ENCODE measurements around the gene ALMS1.

GRCh38 chr2:73376681-73377080, 9.0 kb upstream of the ALMS1 start:
- TF ChIP-seq CTCF (IDR thresholded peaks at IDR 0.05) (no peak), POLR2A (IDR thresholded peaks at IDR 0.05; ENCODE audit: low read length) (no peak), REST (IDR thresholded peaks at IDR 0.05) (no peak), BCL3 (IDR thresholded peaks at IDR 0.05) (no peak), HMGXB4 (CRISPR knock-in tag; IDR thresholded peaks at IDR 0.05; ENCODE audit: borderline replicate concordance) (no peak), CBX8 (IDR thresholded peaks at IDR 0.05) (no peak), GATA3 (IDR thresholded peaks at IDR 0.05; ENCODE audit: borderline replicate concordance) (no peak), USF2 (IDR thresholded peaks at IDR 0.05) (no peak), NFE2L2 (conservative IDR thresholded peaks at IDR 0.05; ENCODE audit: low read length) (no peak), EP300 (IDR thresholded peaks at IDR 0.05) (no peak), HDAC2 (IDR thresholded peaks at IDR 0.05) (no peak), SMC3 (IDR thresholded peaks at IDR 0.05) (no peak), MAZ (IDR thresholded peaks at IDR 0.05; ENCODE audit: borderline replicate concordance, low read depth, low read length) (no peak)
